Measurements from ENCODE around the gene MMAA. TPM values are rescaled to one million over a fixed set of nuclear protein-coding genes. Genes with fewer than 3 reads are reported as not detected.
"Not testable (repeated sequence)": the region's sequence is repeated elsewhere in the genome, so short reads cannot be mapped to it uniquely, and the experiment has no call there.

MMAA gene
- total RNA-seq, 1 donor from 2014 or later = 10.6 TPM

GRCh38 chr4:145635630-145636029, 16.4 kb downstream of the MMAA start:
- no peak for DNase-seq

GRCh38 chr4:145639186-145639698, 20.1 kb downstream of the MMAA start:
- DNase-seq = no peak

GRCh38 chr4:145640236-145640635, 21.1 kb downstream of the MMAA start:
- DNase-seq = not testable (repeated sequence)

- DNase-seq = no peak
Observed at GRCh38 chr4:145643295-145643694, 24.1 kb downstream of the MMAA start.

GRCh38 chr4:145644699-145645098, 25.5 kb downstream of the MMAA start:
- no peak for DNase-seq

GRCh38 chr4:145656156-145656555, 37.0 kb downstream of the MMAA start:
- DNase-seq = no peak

GRCh38 chr4:145660064-145660463, 40.9 kb downstream of the MMAA start:
- DNase-seq = no peak

- DNase-seq = no peak
Observed at GRCh38 chr4:145663194-145663593, 44.0 kb downstream of the MMAA start.

- no peak for DNase-seq
Observed at GRCh38 chr4:145665773-145666172, 46.6 kb downstream of the MMAA start.

GRCh38 chr4:145670422-145670821, 51.2 kb downstream of the MMAA start:
- no peak for DNase-seq

- DNase-seq = no peak
Observed at GRCh38 chr4:145679520-145679919, 60.3 kb downstream of the MMAA start.

- DNase-seq = no peak
Observed at GRCh38 chr4:145679991-145680455, 60.8 kb downstream of the MMAA start, which contains the start of gene C4orf51. TSS of gene C4orf51 (plus strand) at chr4:145680146. CDS start at chr4:145680204, 58 bp downstream.

GRCh38 chr4:145680902-145681301, 61.7 kb downstream of the MMAA start:
- no peak for DNase-seq

GRCh38 chr4:145681518-145681917, 62.3 kb downstream of the MMAA start:
- DNase-seq = no peak

GRCh38 chr4:145681956-145682355, 62.8 kb downstream of the MMAA start:
- no peak for DNase-seq

GRCh38 chr4:145686991-145687390, 67.8 kb downstream of the MMAA start:
- DNase-seq = no peak

- no peak for DNase-seq
Observed at GRCh38 chr4:145690610-145691009, 71.4 kb downstream of the MMAA start.

GRCh38 chr4:145691416-145691815, 72.2 kb downstream of the MMAA start:
- not testable (repeated sequence) for DNase-seq

GRCh38 chr4:145694929-145695328, 75.7 kb downstream of the MMAA start:
- no peak for DNase-seq

GRCh38 chr4:145697332-145697731, 78.1 kb downstream of the MMAA start:
- DNase-seq = no peak

- DNase-seq = no peak
Observed at GRCh38 chr4:145698507-145698906, 79.3 kb downstream of the MMAA start.

- DNase-seq = no peak
Observed at GRCh38 chr4:145703850-145704497, 84.8 kb downstream of the MMAA start.

- no peak for DNase-seq
Observed at GRCh38 chr4:145709336-145709735, 90.2 kb downstream of the MMAA start.

Data from occipital lobe (tissue), 2 donors.